Osteoblast (primary cell): ENCODE measurements around the gene RUNDC3A. TPM values are rescaled to one million over a fixed set of nuclear protein-coding genes. Genes with fewer than 3 reads are reported as not detected.

Source experiments
- DNase-seq: peaks from one replicate; pipeline ENCODE4 v3.0.0; 2011; ENCODE audit warnings: low spot score, mixed read lengths; ENCODE audit not compliant: insufficient read length; ENCODE audit errors: missing footprints
- H2AFZ ChIP-seq: 2 replicates; pipeline ENCODE4 v1.6.0; 2011; ENCODE audit warnings: mild to moderate bottlenecking, low read length
- H3K27ac ChIP-seq: 2 replicates; pipeline ENCODE4 v1.5.1; 2011; ENCODE audit warnings: mild to moderate bottlenecking, low read depth, low read length, moderate library complexity
- H3K27me3 ChIP-seq: 2 replicates; pipeline ENCODE4 v1.6.0; 2012; ENCODE audit warnings: mild to moderate bottlenecking, control low read depth, inconsistent platforms, low read length, moderate library complexity; ENCODE audit not compliant: insufficient read depth
- H3K36me3 ChIP-seq: 2 replicates; pipeline ENCODE4 v1.5.1; 2011; ENCODE audit warnings: mild to moderate bottlenecking, low read length, control low read depth, moderate library complexity; ENCODE audit not compliant: insufficient read depth
- H3K4me1 ChIP-seq: 2 replicates; pipeline ENCODE4 v1.5.1; 2011; ENCODE audit warnings: mild to moderate bottlenecking, low read length, control low read depth, moderate library complexity; ENCODE audit not compliant: insufficient read depth
- H3K4me2 ChIP-seq: 2 replicates; pipeline ENCODE4 v1.6.0; 2011; ENCODE audit warnings: mild to moderate bottlenecking, low read length; ENCODE audit not compliant: insufficient read depth
- H3K4me3 ChIP-seq: fragments of 200-600 bp; sonication (generic); 3 replicates; pipeline ENCODE4 v1.5.1; 2012; ENCODE audit warnings: mild to moderate bottlenecking, low read length, inconsistent platforms; ENCODE audit not compliant: insufficient read depth
- H3K79me2 ChIP-seq: 2 replicates; pipeline ENCODE4 v1.6.0; 2012; ENCODE audit warnings: mild to moderate bottlenecking, low read length, control low read depth, inconsistent platforms; ENCODE audit not compliant: insufficient read depth
- H3K9me3 ChIP-seq: 2 replicates; pipeline ENCODE4 v1.5.1; 2011; ENCODE audit warnings: low read depth, low read length, control low read depth
- H4K20me1 ChIP-seq: 2 replicates; pipeline ENCODE4 v1.6.0; 2012; ENCODE audit warnings: mild to moderate bottlenecking, low read length, control low read depth; ENCODE audit not compliant: insufficient read depth
- total RNA-seq: library from RNA; depleted of rRNA; stranded (reverse); fragments of >200 nt; gene quantifications from 2 replicates; pipeline ENCODE4 v1.2.3, GENCODE V29; 2012
- TF ChIP-seq, protein P1 (sequence below): IDR thresholded peaks from 2 replicates; pipeline ENCODE4 v1.5.1; 2011; ENCODE audit warnings: mild to moderate bottlenecking, low read depth, low read length, moderate library complexity; ENCODE audit errors: extremely low read depth

The RUNDC3A gene
- total RNA-seq, 1 donor: not detected

DNA sequence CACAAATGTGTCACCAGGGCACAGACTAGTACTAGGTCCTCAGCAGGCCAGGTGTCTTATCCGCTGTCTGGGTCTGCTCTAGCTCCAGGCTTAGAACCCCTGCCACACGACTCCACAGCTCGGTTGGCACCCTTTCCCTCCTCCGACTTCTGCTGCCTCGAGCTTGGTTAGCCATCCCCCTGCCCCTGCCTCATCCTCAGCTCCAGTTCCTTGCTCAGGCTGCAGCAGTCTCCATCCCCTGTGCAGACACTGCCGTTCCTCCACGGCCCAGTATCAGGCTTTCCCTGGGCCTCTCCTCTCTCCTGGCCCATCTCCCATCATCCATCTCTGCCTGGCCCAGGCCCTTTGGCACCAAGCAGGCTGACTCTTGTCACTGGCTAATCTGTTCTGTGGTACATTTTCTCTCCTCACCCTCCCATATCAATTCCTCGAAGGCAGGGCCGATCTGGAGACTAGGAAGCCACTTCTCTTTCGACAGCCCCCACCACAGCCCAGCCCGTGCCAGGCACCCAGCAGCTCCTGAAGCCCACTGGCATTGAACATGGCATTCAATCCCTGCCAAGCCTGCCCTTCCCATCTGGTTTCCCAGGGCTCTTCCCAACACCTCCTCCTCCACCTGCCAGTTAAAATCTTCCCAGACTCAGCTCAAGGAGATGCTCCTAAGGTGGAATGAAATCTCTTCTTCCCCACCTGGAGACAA is 35.3 kb downstream of the RUNDC3A start:
- TF ChIP-seq, protein P1, sequence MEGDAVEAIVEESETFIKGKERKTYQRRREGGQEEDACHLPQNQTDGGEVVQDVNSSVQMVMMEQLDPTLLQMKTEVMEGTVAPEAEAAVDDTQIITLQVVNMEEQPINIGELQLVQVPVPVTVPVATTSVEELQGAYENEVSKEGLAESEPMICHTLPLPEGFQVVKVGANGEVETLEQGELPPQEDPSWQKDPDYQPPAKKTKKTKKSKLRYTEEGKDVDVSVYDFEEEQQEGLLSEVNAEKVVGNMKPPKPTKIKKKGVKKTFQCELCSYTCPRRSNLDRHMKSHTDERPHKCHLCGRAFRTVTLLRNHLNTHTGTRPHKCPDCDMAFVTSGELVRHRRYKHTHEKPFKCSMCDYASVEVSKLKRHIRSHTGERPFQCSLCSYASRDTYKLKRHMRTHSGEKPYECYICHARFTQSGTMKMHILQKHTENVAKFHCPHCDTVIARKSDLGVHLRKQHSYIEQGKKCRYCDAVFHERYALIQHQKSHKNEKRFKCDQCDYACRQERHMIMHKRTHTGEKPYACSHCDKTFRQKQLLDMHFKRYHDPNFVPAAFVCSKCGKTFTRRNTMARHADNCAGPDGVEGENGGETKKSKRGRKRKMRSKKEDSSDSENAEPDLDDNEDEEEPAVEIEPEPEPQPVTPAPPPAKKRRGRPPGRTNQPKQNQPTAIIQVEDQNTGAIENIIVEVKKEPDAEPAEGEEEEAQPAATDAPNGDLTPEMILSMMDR: no peak
- Histone ChIP-seq H3K27ac (no peak overlapping the region), H3K36me3 (no peaks in the 10 kb centered on the region), H4K20me1 (peaks cover 9% of the 10 kb centered on the region), H3K4me3 (no peak overlapping the region), H3K4me1 (peaks cover 15% of the 10 kb centered on the region), H3K27me3 (no peaks in the 10 kb centered on the region), H2AFZ (no peak overlapping the region), H3K9me3 (no peaks in the 10 kb centered on the region), H3K4me2 (no peak overlapping the region), H3K79me2 (peaks cover 22% of the 10 kb centered on the region)
- peak; percentile 23 for DNase-seq

DNA sequence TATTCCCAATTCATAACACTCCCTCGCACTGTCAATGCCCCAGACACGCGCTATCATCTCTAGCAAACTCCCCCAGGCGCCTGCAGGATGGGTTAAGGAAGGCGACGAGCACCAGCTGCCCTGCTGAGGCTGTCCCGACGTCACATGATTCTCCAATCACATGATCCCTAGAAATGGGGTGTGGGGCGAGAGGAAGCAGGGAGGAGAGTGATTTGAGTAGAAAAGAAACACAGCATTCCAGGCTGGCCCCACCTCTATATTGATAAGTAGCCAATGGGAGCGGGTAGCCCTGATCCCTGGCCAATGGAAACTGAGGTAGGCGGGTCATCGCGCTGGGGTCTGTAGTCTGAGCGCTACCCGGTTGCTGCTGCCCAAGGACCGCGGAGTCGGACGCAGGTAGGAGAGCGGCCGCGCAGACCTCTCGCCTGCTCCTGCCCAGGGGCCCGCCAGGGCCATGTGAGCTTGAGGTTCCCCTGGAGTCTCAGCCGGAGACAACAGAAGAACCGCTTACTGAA is 36.6 kb downstream of the RUNDC3A start, which contains the start of gene GRN:
GRN (plus strand) TSS at position 364 of the 515 bp plus-strand sequence. CDS start 3,863 bp downstream, outside the sequence.
- H3K27me3 ChIP-seq: no peaks in the 10 kb centered on the region
- H3K79me2 ChIP-seq: peaks cover 28% of the 10 kb centered on the region
- peaks cover 15% of the 10 kb centered on the region for H3K4me1 ChIP-seq
- peak within 1 kb of the TSS; percentile 95 for H3K4me2 ChIP-seq
- peak; percentile 100 for DNase-seq
- H3K9me3 ChIP-seq: no peaks in the 10 kb centered on the region
- H3K36me3 ChIP-seq: no peaks in the 10 kb centered on the region
- H4K20me1 ChIP-seq: peaks cover 12% of the 10 kb centered on the region
- TF ChIP-seq, protein P1: no peak
- H2AFZ ChIP-seq: peak within 1 kb of the TSS; percentile 90
- H3K4me3 ChIP-seq: peak within 1 kb of the TSS; percentile 90
- peak within 1 kb of the TSS; percentile 17 for H3K27ac ChIP-seq

DNA sequence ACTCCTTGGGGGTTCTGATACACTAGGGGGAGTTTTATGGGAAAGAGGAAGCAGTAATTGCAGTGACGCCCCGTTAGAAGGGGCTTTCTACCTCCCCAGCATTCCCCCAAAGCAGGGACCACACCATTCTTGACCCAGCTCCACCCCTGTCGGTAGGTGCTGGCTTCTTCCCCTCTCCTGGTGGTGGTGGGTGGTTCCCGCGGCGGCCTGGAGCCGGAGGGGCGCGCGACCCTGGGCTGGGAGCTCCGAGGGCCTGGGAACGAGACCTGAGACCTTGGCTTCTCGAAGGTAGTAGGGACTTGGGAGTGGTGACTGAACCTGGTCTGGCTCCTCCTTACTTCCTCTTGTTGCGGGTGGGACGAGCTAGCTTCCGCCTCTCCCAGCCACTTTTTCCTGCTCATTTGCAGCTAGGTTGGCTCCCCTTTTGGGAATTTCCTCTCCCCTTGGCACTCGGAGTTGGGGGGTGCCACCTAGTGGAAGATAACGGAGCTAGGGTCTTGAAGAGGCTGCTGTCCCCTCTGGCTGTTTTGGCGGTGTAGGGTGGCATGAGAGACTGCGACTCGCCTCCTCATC is 37.1 kb downstream of the RUNDC3A start:
- peak overlapping the region; percentile 35 for H2AFZ ChIP-seq

More for the DNA sequence above, 37.1 kb downstream of the RUNDC3A start:
- no peaks in the 10 kb centered on the region for H3K27me3 ChIP-seq
- DNase-seq: peak; percentile 90
- peak overlapping the region; percentile 95 for H3K4me2 ChIP-seq
- H3K4me3 ChIP-seq: peak overlapping the region; percentile 90
- H3K27ac ChIP-seq: peak overlapping the region; percentile 17
- H3K9me3 ChIP-seq: no peaks in the 10 kb centered on the region
- H4K20me1 ChIP-seq: peaks cover 12% of the 10 kb centered on the region
- peaks cover 15% of the 10 kb centered on the region for H3K4me1 ChIP-seq
- TF ChIP-seq, protein P1: peak; percentile 49
- no peaks in the 10 kb centered on the region for H3K36me3 ChIP-seq
- peaks cover 28% of the 10 kb centered on the region for H3K79me2 ChIP-seq
